ENCODE data around the gene SLC30A2.

Gene SLC30A2

DNA sequence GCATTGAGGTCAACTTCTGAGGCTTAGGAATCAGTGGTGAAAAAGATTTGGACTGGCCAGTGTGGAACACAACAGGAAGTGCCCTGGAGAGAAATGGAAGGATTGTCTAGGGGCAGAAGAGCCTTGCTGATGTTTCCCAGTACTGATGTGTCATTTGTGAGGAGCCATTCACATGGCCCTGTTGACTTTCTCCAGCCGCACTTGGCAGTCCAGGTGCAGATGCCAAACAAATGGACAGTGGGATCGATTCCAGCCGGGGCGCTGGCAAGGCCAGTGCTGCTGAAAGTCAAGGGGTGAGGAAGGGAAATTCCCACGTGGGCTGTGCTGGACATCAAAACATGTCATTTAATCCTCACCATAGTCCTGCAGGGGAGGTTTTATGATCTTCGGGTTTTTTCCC lies 26.4 kb upstream of the SLC30A2 start:
- in situ Hi-C loops (cut with HindIII; ENCODE audit: low pct_ligation_motif_present, low sequenced_read_pairs): no loop called here
- H3K27me3 ChIP-seq (replicated peaks): peaks cover 4% of the 10 kb centered on the region
- no peak for DNase-seq
- H3K36me3 ChIP-seq (replicated peaks): no peaks in the 10 kb centered on the region
- no peak overlapping the region for H3K27ac ChIP-seq
- TF ChIP-seq, protein P1, sequence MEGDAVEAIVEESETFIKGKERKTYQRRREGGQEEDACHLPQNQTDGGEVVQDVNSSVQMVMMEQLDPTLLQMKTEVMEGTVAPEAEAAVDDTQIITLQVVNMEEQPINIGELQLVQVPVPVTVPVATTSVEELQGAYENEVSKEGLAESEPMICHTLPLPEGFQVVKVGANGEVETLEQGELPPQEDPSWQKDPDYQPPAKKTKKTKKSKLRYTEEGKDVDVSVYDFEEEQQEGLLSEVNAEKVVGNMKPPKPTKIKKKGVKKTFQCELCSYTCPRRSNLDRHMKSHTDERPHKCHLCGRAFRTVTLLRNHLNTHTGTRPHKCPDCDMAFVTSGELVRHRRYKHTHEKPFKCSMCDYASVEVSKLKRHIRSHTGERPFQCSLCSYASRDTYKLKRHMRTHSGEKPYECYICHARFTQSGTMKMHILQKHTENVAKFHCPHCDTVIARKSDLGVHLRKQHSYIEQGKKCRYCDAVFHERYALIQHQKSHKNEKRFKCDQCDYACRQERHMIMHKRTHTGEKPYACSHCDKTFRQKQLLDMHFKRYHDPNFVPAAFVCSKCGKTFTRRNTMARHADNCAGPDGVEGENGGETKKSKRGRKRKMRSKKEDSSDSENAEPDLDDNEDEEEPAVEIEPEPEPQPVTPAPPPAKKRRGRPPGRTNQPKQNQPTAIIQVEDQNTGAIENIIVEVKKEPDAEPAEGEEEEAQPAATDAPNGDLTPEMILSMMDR (IDR thresholded peaks at IDR 0.05; ENCODE audit: low read depth, low read length, missing control alignments): no peak
- H3K4me3 ChIP-seq (ENCODE audit: low read depth, low read length): no peak overlapping the region

DNA sequence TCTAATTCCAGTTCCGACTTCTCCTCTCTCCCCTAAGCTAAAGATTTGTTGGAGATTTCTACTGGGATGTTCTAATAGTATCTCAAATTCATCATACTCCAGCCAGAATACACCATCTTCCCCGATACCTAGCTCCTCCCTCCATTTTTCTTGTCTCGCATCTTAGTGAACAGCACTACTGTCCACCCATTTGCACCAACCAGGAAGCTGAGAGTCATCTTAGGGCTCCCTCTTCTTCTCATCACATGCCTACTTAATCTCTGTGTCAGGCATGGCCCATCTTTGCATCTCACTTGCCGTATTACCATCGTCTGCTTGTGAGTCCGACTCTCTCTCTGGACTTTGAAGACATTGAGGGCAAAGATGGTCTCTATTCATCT lies 25.0 kb upstream of the SLC30A2 start:
- no peaks in the 10 kb centered on the region for H3K36me3 ChIP-seq (replicated peaks)
- peaks cover 9% of the 10 kb centered on the region for H3K27me3 ChIP-seq (replicated peaks)
- no peak for DNase-seq
- in situ Hi-C loops (cut with HindIII; ENCODE audit: low pct_ligation_motif_present, low sequenced_read_pairs): no loop called here
- no peak overlapping the region for H3K4me3 ChIP-seq (ENCODE audit: low read depth, low read length)
- H3K27ac ChIP-seq: no peak overlapping the region
- TF ChIP-seq, protein P1 (IDR thresholded peaks at IDR 0.05; ENCODE audit: low read depth, low read length, missing control alignments): no peak

DNA sequence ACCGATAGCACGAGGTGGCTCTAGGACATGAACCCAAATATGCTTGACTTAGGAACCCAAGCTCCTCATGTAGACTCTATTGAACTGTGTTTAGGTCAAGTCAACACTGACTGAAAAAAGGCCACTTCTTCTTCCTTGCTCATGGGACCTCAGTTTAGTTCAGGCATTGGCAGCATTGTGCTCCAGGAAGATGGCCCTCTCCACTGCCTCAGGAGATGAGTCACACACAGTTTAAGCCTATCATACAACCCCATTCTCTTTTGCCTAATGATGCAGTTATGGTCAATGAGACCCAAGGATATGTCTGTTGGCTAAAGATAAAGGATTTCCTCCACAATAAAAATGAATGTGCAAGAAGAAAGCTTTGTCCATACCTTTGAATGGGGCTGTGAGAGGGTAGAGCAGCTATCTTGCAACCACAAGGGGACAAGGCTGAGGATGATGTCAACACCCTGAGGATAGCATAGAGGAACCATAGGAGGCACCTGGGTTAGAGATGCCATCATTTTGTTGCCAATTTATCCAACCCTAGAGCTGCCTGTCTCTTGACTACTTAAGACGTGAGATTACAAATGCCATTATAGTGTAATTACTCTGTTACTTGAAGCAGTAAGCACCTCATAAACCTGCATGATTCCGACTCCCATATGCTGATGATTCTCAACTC lies 24.5 kb upstream of the SLC30A2 start:
- Histone ChIP-seq H3K36me3 (replicated peaks) (no peaks in the 10 kb centered on the region), H3K27me3 (replicated peaks) (peaks cover 9% of the 10 kb centered on the region), H3K4me3 (ENCODE audit: low read depth, low read length) (no peak overlapping the region), H3K27ac (no peak overlapping the region)
- TF ChIP-seq, protein P1 (IDR thresholded peaks at IDR 0.05; ENCODE audit: low read depth, low read length, missing control alignments): no peak
- no peak for DNase-seq
- in situ Hi-C loops (cut with HindIII; ENCODE audit: low pct_ligation_motif_present, low sequenced_read_pairs): no loop called here

DNA sequence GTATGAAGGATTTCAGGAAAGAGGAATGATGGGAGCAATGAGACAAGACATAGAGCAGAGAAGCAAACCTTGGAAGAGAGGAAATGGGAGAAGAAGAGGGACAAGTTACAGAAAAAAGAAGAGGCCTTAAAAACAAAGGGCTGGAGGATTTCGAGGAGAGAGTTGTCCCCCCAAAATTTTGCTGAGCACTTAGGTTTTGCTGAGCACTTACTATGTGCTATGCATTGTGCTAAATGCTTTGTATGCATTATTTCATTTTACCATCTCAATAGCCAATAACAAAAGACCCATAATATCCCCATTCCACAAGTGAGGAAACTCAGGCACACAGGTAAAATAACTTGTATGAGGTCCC lies 24.0 kb upstream of the SLC30A2 start:
- Histone ChIP-seq H3K27me3 (replicated peaks) (peaks cover 9% of the 10 kb centered on the region), H3K27ac (no peak overlapping the region), H3K36me3 (replicated peaks) (no peaks in the 10 kb centered on the region), H3K4me3 (ENCODE audit: low read depth, low read length) (no peak overlapping the region)
- in situ Hi-C loops (cut with HindIII; ENCODE audit: low pct_ligation_motif_present, low sequenced_read_pairs): no loop called here
- DNase-seq: no peak
- TF ChIP-seq, protein P1 (IDR thresholded peaks at IDR 0.05; ENCODE audit: low read depth, low read length, missing control alignments): no peak

DNA sequence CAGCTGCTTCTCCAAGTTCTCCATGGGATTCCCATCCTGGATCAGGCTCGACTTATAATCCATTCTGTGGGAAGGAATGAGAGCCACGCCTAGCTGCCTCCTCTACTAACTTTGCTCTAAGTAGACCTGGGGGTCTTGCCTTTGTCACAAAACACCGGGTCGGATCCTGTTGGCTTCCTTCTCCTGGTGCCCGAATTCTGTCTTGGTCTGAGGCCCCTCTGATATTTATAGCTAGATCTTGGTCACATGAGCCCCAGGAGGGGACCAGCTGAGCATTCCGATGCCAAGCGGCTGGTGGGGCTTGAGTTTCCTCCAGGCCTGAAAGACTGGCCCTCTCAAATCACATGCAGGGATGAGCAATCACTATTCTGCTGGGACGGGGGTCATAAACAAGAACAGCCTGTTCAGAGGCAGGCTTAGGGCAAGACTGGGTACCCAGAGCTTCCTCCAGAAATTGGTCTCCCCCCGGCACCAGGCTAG lies 21.6 kb upstream of the SLC30A2 start, which contains the start of gene TRIM63:
TRIM63 (minus strand) TSS at position 199 of the 480 bp plus-strand sequence; CDS start at position 63, 136 bp downstream.
- peaks cover 9% of the 10 kb centered on the region for H3K27me3 ChIP-seq (replicated peaks)
- in situ Hi-C loops (cut with HindIII; ENCODE audit: low pct_ligation_motif_present, low sequenced_read_pairs): no loop called here
- no peak within 1 kb of the TSS for H3K27ac ChIP-seq
- no peak within 1 kb of the TSS for H3K4me3 ChIP-seq (ENCODE audit: low read depth, low read length)
- H3K36me3 ChIP-seq (replicated peaks): no peaks in the 10 kb centered on the region
- DNase-seq: no peak
- TF ChIP-seq, protein P1 (IDR thresholded peaks at IDR 0.05; ENCODE audit: low read depth, low read length, missing control alignments): no peak

DNA sequence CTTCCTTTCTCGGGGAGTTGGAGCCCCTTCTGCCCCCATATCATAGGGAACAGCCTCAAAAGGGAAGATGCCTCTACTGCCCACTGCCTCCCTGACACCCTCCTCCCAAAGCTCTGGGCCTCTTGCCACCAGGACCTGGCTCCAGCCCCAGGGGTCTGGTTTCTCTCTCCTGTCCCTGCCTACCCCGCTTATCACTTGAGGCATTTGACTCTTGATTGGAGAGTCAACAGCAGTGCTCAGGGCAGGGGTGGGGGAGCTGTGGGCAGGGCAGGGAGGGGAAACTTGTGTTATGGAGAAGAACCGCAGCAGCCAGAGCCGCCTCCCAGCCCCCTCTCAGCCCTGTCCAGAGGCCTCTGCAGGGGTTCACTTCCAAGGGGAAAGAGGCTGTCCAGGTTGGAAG lies 20.9 kb upstream of the SLC30A2 start:
- Histone ChIP-seq H3K4me3 (ENCODE audit: low read depth, low read length) (no peak overlapping the region), H3K27ac (no peak overlapping the region), H3K27me3 (replicated peaks) (peaks cover 9% of the 10 kb centered on the region), H3K36me3 (replicated peaks) (no peaks in the 10 kb centered on the region)
- no peak for DNase-seq
- TF ChIP-seq, protein P1 (IDR thresholded peaks at IDR 0.05; ENCODE audit: low read depth, low read length, missing control alignments): no peak
- in situ Hi-C loops (cut with HindIII; ENCODE audit: low pct_ligation_motif_present, low sequenced_read_pairs): no loop called here
